Measurements from ENCODE around the gene DPP3. TPM values are rescaled to one million over a fixed set of nuclear protein-coding genes. Genes with fewer than 3 reads are reported as not detected.

DPP3 gene
- total RNA-seq, 1 experiment from 2014 or later: 180 TPM

DNA sequence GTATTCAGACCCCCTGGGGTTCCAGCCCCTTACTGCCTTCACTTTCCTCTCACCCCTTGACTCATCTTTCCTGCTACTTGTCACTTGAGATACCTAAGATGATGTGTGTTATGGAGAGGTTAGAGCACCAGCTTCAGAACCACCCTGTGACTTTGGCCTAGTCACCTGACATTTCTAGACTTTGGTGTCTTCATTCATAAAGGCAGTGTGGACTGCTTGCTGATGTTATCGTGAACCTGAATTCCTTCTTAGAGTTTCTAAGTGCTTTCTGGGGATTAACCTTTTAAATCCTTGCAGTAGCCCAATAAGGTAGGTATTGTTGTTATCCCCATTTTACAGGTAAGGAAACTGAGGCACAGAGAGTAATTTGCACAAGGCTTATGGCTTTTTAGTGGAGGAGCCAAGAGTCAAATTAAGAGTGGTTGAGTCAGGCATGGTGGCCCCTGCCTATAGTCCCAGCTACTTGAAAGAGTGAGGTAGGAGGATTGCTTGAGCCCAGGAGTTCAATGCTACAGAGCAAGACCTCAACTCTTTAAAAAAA is 25.1 kb downstream of the DPP3 start:
- intact Hi-C loops (cut with micrococcal nuclease; ENCODE audit: unreplicated experiment) (no loop called here), in situ Hi-C loops (cut with HindIII; ENCODE audit: low pct_unique_long_range_greater_than_20kb, low sequenced_read_pairs) (no loop called here)
- ChIA-PET POLR2A (no interaction called here), CTCF (no interaction called here)
- no peaks in the 10 kb centered on the region for H3K4me1 ChIP-seq (ENCODE audit: control insufficient read depth, insufficient read depth, low read length)
- no peak overlapping the region for H3K27ac ChIP-seq (ENCODE audit: low read length)
- H3K36me3 ChIP-seq (ENCODE audit: control insufficient read depth, insufficient read depth, low read length): no peaks in the 10 kb centered on the region
- no peak overlapping the region for H3K4me3 ChIP-seq (ENCODE audit: low read depth in 2 of 2, low read length in 2 of 2)
- TF ChIP-seq, protein P1, sequence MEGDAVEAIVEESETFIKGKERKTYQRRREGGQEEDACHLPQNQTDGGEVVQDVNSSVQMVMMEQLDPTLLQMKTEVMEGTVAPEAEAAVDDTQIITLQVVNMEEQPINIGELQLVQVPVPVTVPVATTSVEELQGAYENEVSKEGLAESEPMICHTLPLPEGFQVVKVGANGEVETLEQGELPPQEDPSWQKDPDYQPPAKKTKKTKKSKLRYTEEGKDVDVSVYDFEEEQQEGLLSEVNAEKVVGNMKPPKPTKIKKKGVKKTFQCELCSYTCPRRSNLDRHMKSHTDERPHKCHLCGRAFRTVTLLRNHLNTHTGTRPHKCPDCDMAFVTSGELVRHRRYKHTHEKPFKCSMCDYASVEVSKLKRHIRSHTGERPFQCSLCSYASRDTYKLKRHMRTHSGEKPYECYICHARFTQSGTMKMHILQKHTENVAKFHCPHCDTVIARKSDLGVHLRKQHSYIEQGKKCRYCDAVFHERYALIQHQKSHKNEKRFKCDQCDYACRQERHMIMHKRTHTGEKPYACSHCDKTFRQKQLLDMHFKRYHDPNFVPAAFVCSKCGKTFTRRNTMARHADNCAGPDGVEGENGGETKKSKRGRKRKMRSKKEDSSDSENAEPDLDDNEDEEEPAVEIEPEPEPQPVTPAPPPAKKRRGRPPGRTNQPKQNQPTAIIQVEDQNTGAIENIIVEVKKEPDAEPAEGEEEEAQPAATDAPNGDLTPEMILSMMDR (IDR thresholded peaks at IDR 0.05): no peak
- TF ChIP-seq POLR2AphosphoS5 (IDR thresholded peaks at IDR 0.05; ENCODE audit: low read depth, low read length): no peak
- BruUV-seq (replicated peaks): no TSS peak
- no peaks in the 10 kb centered on the region for H3K9me3 ChIP-seq (ENCODE audit: control insufficient read depth, insufficient read depth, low read depth, low read length)
- H3K27me3 ChIP-seq (ENCODE audit: control insufficient read depth, insufficient read depth, low read length): no peaks in the 10 kb centered on the region
- no peak for DNase-seq (ENCODE audit: low read depth, low spot score)
- ATAC-seq: no peak

DNA sequence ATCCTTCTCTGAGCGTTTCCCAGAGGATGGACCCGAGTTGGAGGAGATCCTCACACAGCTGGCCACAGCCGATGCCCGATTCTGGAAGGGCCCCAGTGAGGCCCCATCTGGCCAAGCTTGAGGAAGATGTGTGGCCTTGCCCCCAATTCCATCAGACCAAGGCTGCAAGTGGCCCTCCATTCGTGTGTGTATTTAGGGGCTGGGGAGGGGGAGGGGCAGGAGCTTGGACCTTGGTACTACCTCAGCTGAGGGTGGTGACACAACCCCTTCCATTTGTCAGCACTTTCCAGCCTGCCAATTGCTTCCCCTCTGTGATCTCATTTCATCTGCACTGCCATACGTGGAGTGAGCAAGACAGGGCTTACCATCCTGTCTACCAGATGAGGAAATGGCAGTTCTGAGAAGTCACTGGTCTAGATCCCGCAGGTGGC is 28.9 kb downstream of the DPP3 start:
- no peaks in the 10 kb centered on the region; the same call in 1 of the 2 replicates for H3K36me3 ChIP-seq (ENCODE audit: control insufficient read depth, insufficient read depth, low read length)
- in situ Hi-C loops (cut with HindIII; ENCODE audit: low pct_unique_long_range_greater_than_20kb, low sequenced_read_pairs): no loop called here
- DNase-seq (ENCODE audit: low read depth, low spot score) (no peak), ATAC-seq (no peak)
- ChIA-PET POLR2A (no interaction called here), CTCF (no interaction called here)
- H3K9me3 ChIP-seq (ENCODE audit: control insufficient read depth, insufficient read depth, low read depth, low read length): no peaks in the 10 kb centered on the region
- no TSS peak for BruUV-seq (replicated peaks)
- H3K4me3 ChIP-seq (ENCODE audit: low read depth in 2 of 2, low read length in 2 of 2): no peak overlapping the region
- peaks cover 6% of the 10 kb centered on the region for H3K4me1 ChIP-seq (ENCODE audit: control insufficient read depth, insufficient read depth, low read length)
- intact Hi-C loops (cut with micrococcal nuclease; ENCODE audit: unreplicated experiment): no loop called here
- no peak overlapping the region for H3K27ac ChIP-seq (ENCODE audit: low read length)
- no peaks in the 10 kb centered on the region for H3K27me3 ChIP-seq (ENCODE audit: control insufficient read depth, insufficient read depth, low read length)
- TF ChIP-seq REST (IDR thresholded peaks at IDR 0.05; ENCODE audit: insufficient read depth in 1 of 2, low read depth in 2 of 2, low read length in 1 of 2) (no peak), POLR2AphosphoS5 (IDR thresholded peaks at IDR 0.05; ENCODE audit: low read depth, low read length) (no peak), SIN3A (IDR thresholded peaks at IDR 0.05; ENCODE audit: borderline replicate concordance, insufficient read depth, low read depth, low read length) (no peak), TCF7L2 (IDR thresholded peaks at IDR 0.05; ENCODE audit: low read depth, low read length) (no peak)
- TF ChIP-seq, protein P1 (IDR thresholded peaks at IDR 0.05): no peak

Measured in Panc1 (cell line).